Endothelial cell of umbilical vein (primary cell): ENCODE results near the gene TUBGCP3. TPM values are rescaled to one million over a fixed set of nuclear protein-coding genes. Genes with fewer than 3 reads are reported as not detected.

Experiments used
- BruUV-seq: library from RNA; stranded (reverse); fragments of 400-500 nt; replicated peaks from 2 replicates; lab custom pipeline; 2021; lab: Mats Ljungman, UMichigan
- CTCF ChIA-PET: fragments of 300-600, 350-600 bp; sonication (Branson Sonifier 250); formaldehyde crosslinking; loops from one replicate; lab custom pipeline; 2021; ENCODE audit warnings: antibody characterized with exemption, inconsistent platforms; lab: Charles Lee
- POLR2A ChIA-PET: fragments of 300-600, 350-600 bp; sonication (Branson Sonifier 250); formaldehyde crosslinking; loops from one replicate; lab custom pipeline; 2021; ENCODE audit warnings: antibody characterized with exemption, inconsistent platforms; lab: Charles Lee
- DNase-seq: peaks from one replicate; pipeline ENCODE4 v3.0.0-alpha.2; 2011; ENCODE audit warnings: low read depth, low spot score
- FAIRE-seq: peaks from 2 replicates; lab custom pipeline; 2011; peaks lifted over from hg19 to GRCh38; lab: Jason Lieb, UNC
- H2AFZ ChIP-seq: 2 replicates; pipeline ENCODE4 v1.6.0; 2012; ENCODE audit warnings: low read depth, low read length, control low read depth, inconsistent platforms
- H3K27ac ChIP-seq: 2 replicates; pipeline ENCODE4 v1.5.1; 2011; ENCODE audit warnings: low read depth, mild to moderate bottlenecking, control low read depth, low read length, moderate library complexity; ENCODE audit not compliant: insufficient read depth
- H3K27me3 ChIP-seq, 2 experiments: 2 replicates each; pipeline versions ENCODE4 v1.6.0 to v1.6.1; 2011; ENCODE audit warnings: low read length in 2 of 2, mixed read lengths in 1 of 2; ENCODE audit not compliant: control insufficient read depth in 2 of 2, insufficient read depth in 2 of 2
- H3K36me3 ChIP-seq, 2 experiments: 2 replicates in 1 of 2; 3 replicates in 1 of 2; pipeline ENCODE4 v1.5.1; 2011; ENCODE audit warnings: low read length in 2 of 2, mild to moderate bottlenecking in 1 of 2, moderate library complexity in 1 of 2; ENCODE audit not compliant: control insufficient read depth in 2 of 2, insufficient read depth in 2 of 2; ENCODE audit errors: extremely low read depth in 1 of 2
- H3K4me1 ChIP-seq: 3 replicates; pipeline ENCODE4 v1.5.1; 2011; ENCODE audit warnings: mild to moderate bottlenecking, low read length; ENCODE audit not compliant: control insufficient read depth, insufficient read depth; ENCODE audit errors: extremely low read depth
- H3K4me2 ChIP-seq: 2 replicates; pipeline ENCODE4 v1.6.1; 2011; ENCODE audit warnings: low read length, control low read depth, mixed read lengths; ENCODE audit not compliant: insufficient read depth
- H3K4me3 ChIP-seq, 3 experiments: fragments of 200-600 bp in 1 of 3; sonication (generic), shearing (Covaris generic) in 1 of 3; replicated peaks in 1 of 3; 2 replicates each; pipeline ENCODE4 v1.5.1; 2011 to 2016; ENCODE audit warnings: control low read depth in 3 of 3, low read length in 3 of 3, mild to moderate bottlenecking in 2 of 3, inconsistent platforms in 1 of 3, low read depth in 1 of 3, moderate library complexity in 1 of 3; ENCODE audit not compliant: insufficient read depth in 1 of 3
- H3K79me2 ChIP-seq: 2 replicates; pipeline ENCODE4 v1.6.0; 2012; ENCODE audit warnings: low read length, inconsistent platforms; ENCODE audit not compliant: control insufficient read depth, insufficient read depth
- H3K9ac ChIP-seq: replicated peaks from 2 replicates; pipeline ENCODE3; 2011; ENCODE audit warnings: low read length, control low read depth; ENCODE audit not compliant: insufficient read depth; ENCODE audit errors: extremely low read depth
- H3K9me1 ChIP-seq: replicated peaks from 3 replicates; pipeline ENCODE4 v1.6.0; 2011; ENCODE audit warnings: mild to moderate bottlenecking, low read length; ENCODE audit not compliant: control insufficient read depth, insufficient read depth; ENCODE audit errors: extremely low read depth
- H3K9me3 ChIP-seq: replicated peaks from 2 replicates; pipeline ENCODE4 v1.5.1; 2012; ENCODE audit warnings: low read length, inconsistent platforms; ENCODE audit not compliant: control insufficient read depth, insufficient read depth
- H4K20me1 ChIP-seq: replicated peaks from 2 replicates; pipeline ENCODE3; 2011; ENCODE audit warnings: mild to moderate bottlenecking, low read length; ENCODE audit not compliant: control insufficient read depth, insufficient read depth; ENCODE audit errors: extremely low read depth
- CTCF ChIP-seq, 2 donors: IDR thresholded peaks; 1 replicate in 1 of 2; 2 replicates in 1 of 2; pipeline ENCODE4 v1.5.1; 2011; ENCODE audit warnings: low read length in 2 of 2, mild to moderate bottlenecking in 2 of 2, moderate library complexity in 2 of 2, control low read depth in 1 of 2, inconsistent platforms in 1 of 2, low read depth in 1 of 2; ENCODE audit not compliant: insufficient read depth in 1 of 2; ENCODE audit errors: extremely low read depth in 1 of 2
- EZH2 ChIP-seq: IDR thresholded peaks from 2 replicates; pipeline ENCODE4 v1.6.1; 2012; ENCODE audit warnings: borderline replicate concordance, low read depth, mild to moderate bottlenecking, moderate library complexity, low read length, inconsistent platforms; ENCODE audit not compliant: severe bottlenecking
- FOS ChIP-seq: IDR thresholded peaks from 2 replicates; pipeline ENCODE4 v1.6.1; 2011; ENCODE audit warnings: mild to moderate bottlenecking, low read length, moderate library complexity, borderline replicate concordance; ENCODE audit not compliant: insufficient read depth
- GATA2 ChIP-seq: IDR thresholded peaks from 2 replicates; pipeline ENCODE4 v1.7.0; 2011; ENCODE audit warnings: low read depth, mild to moderate bottlenecking, moderate library complexity, mixed read lengths, low read length; ENCODE audit not compliant: insufficient read length, insufficient read depth
- JUN ChIP-seq: IDR thresholded peaks from 2 replicates; pipeline ENCODE4 v1.6.1; 2011; ENCODE audit warnings: borderline replicate concordance, low read depth; ENCODE audit not compliant: insufficient read length, insufficient read depth
- MYC ChIP-seq: IDR thresholded peaks from one replicate; pipeline ENCODE4 v1.6.1; 2011; ENCODE audit warnings: mild to moderate bottlenecking, low read depth, low read length
- POLR2A ChIP-seq: IDR thresholded peaks from 2 replicates; pipeline ENCODE4 v1.6.1; 2012; ENCODE audit warnings: low read depth, mild to moderate bottlenecking, control low read depth, low read length
- POLR2AphosphoS5 ChIP-seq: IDR thresholded peaks from 2 replicates; pipeline ENCODE4 v1.6.1; 2012; ENCODE audit warnings: low read depth, mild to moderate bottlenecking, control low read depth, low read length, moderate library complexity; ENCODE audit not compliant: insufficient read depth
- dilution Hi-C: fragments of 300-500 bp; cut with MboI; formaldehyde crosslinking; loops from one replicate; pipeline ENCODE4 v1.15.0; 2019; ENCODE audit warnings: low sequenced_read_pairs; ENCODE audit not compliant: extremely low pct_ligation_motif_present
- intact Hi-C: fragments of 100-400 bp; cut with micrococcal nuclease; formaldehyde crosslinking; loops from one replicate; pipeline ENCODE4 v1.10.0; 2022
- polyA plus RNA-seq, 4 experiments: library from polyadenylated mRNA; depleted of rRNA in 3 of 4; stranded (reverse) in 3 of 4; unstranded in 1 of 4; fragments of >200 nt; gene quantifications; 2 replicates each; pipeline versions ENCODE4 v1.2.1 to v1.2.3, GENCODE V29; 2011 to 2012; ENCODE audit warnings: missing spikeins in 1 of 4
- total RNA-seq: library from RNA; stranded (reverse); gene quantifications from 2 replicates; pipeline ENCODE4 v1.2.3, GENCODE V29; 2021
- TF ChIP-seq, protein P1 (sequence below): IDR thresholded peaks from 2 replicates; pipeline ENCODE4 v1.6.1; 2011; ENCODE audit not compliant: insufficient read depth, insufficient read length

Gene TUBGCP3
- total and polyA plus RNA-seq, 2 donors (not counting 3 experiments of a cell fraction or from before 2014, with no cell fraction given): 36.4 to 47.7 TPM

DNA sequence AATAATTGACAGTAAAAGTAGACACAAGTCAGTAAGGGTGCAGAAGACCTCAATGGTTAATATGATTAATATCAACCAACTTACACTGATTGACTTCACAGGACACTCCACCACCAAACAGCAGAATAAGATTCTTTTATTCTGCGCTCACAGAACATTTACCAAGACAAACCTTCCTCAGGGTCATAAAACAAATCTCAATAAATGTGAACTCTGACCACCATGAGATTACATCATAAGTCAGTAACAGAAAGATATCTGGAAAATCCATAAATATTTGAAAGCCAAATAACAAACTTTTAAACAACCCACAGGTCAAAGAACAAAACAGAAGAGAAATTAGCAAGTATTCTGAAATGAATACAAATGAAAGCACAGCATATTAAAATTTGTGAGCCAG, 112.1 kb downstream of the TUBGCP3 start:
- H3K4me2 ChIP-seq: no peak overlapping the region
- no peaks in the 10 kb centered on the region for H3K9me3 ChIP-seq
- H4K20me1 ChIP-seq: no peaks in the 10 kb centered on the region
- no peak overlapping the region for H2AFZ ChIP-seq
- H3K36me3 ChIP-seq: no peaks in the 10 kb centered on the region
- CTCF ChIA-PET: no interaction called here
- H3K4me1 ChIP-seq: no peaks in the 10 kb centered on the region
- TF ChIP-seq MYC (no peak), GATA2 (no peak)
- POLR2A ChIA-PET: no interaction called here
- FAIRE-seq: no peak
- no peak overlapping the region for H3K27ac ChIP-seq
- H3K27me3 ChIP-seq: no peaks in the 10 kb centered on the region
- no peaks in the 10 kb centered on the region for H3K9me1 ChIP-seq
- no peak overlapping the region for H3K9ac ChIP-seq
- H3K79me2 ChIP-seq: no peaks in the 10 kb centered on the region
- intact Hi-C loops (no loop called here), dilution Hi-C loops (no loop called here)
- BruUV-seq: no TSS peak
- no peak for DNase-seq
- no peak overlapping the region for H3K4me3 ChIP-seq

DNA sequence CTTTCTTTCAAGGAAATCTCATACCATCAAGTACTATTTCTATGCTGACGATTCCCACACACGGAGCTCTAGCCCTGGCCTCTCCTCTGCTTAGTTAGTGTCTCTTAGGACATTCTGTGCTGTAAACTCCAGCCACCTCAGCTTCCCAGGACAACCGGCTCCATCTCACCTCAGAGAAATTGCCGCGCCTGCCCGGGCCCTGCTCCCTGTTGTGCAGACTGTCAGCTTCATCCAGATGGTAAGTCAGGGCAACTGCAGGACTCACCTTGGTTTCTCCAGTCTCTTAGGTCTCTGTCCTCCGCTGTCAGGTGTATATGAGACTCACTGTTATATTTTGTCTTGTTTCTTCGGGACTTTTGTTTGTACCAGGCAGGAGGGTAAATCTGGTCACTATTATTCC, 113.1 kb downstream of the TUBGCP3 start:
- Histone ChIP-seq H3K4me1 (no peaks in the 10 kb centered on the region), H3K79me2 (no peaks in the 10 kb centered on the region), H2AFZ (no peak overlapping the region), H3K27ac (no peak overlapping the region), H3K36me3 (no peaks in the 10 kb centered on the region), H3K4me2 (no peak overlapping the region), H3K4me3 (no peak overlapping the region), H3K27me3 (no peaks in the 10 kb centered on the region), H4K20me1 (no peaks in the 10 kb centered on the region), H3K9me3 (no peaks in the 10 kb centered on the region), H3K9ac (no peak overlapping the region), H3K9me1 (no peaks in the 10 kb centered on the region)
- ChIA-PET CTCF (no interaction called here), POLR2A (no interaction called here)
- dilution Hi-C loops: no loop called here
- no peak for FAIRE-seq
- intact Hi-C loops: no loop called here
- BruUV-seq: no TSS peak
- TF ChIP-seq MYC (no peak), EZH2 (no peak), POLR2A (no peak), POLR2AphosphoS5 (no peak), CTCF (IDR thresholded peaks at IDR 0.05; ENCODE audit: extremely low read depth in 1 of 2, insufficient read depth in 1 of 2, low read depth in 1 of 2, low read length in 2 of 2) (no peak), GATA2 (no peak), JUN (no peak), FOS (no peak)
- TF ChIP-seq, protein P1, sequence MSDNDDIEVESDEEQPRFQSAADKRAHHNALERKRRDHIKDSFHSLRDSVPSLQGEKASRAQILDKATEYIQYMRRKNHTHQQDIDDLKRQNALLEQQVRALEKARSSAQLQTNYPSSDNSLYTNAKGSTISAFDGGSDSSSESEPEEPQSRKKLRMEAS: no peak
- DNase-seq: no peak
